COLO668 (cell line): ENCODE data around the gene KCTD1.
A peak's percentile ranks its signal among the peaks of the same experiment; 100 is the strongest.

Experiments used
- DNase-seq: peaks from one replicate; lab custom pipeline; 2025; ENCODE audit not compliant: unreplicated experiment; lab: John Stamatoyannopoulos, UW

KCTD1 gene

GRCh38 chr18:26549263-26550094 is 1.1 kb upstream of the KCTD1 start:
- peak; percentile 82 for DNase-seq

- no peak for DNase-seq
Observed at GRCh38 chr18:26547646-26548414, 523 bp downstream of the KCTD1 start.

- no peak for DNase-seq
Observed at GRCh38 chr18:26546875-26547645, 1.3 kb downstream of the KCTD1 start.

DNA sequence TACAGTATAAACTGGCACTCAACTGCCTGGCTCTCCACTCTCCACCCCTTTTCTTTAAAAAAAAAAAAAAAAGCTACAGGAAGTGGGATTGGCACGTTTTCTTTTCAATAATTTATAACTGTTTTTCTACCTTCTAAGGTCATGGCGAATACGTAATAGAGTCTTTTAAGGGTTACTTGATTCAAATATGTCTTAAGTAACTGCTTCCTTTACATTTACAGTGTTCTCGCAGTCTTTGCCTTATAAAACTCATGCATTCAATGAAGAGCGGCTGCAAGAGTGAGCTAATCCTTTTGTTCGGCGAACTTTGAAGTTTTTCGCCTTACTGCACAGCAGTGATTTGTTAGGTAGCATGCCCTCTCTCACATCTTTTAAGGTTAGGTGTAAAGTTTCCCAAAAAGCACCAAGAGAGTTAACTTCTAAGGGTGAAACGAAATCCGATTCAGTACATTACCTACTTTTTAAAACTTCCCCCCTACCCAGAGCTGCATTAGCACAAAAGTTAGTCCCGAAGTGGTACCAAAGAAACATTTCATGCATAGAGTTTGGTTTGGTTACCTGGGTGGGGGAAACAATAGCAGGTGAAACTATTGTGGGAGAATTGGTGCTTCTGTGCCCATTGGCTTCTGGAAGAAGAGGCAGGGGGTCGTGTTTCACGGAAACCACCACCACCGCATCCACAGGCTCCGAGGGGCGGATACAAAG is 2.0 kb downstream of the KCTD1 start:
- DNase-seq = no peak

- DNase-seq = no peak
Observed at GRCh38 chr18:26545335-26546123, 2.8 kb downstream of the KCTD1 start.

GRCh38 chr18:26544451-26544850 is 3.9 kb downstream of the KCTD1 start:
- no peak for DNase-seq

DNA sequence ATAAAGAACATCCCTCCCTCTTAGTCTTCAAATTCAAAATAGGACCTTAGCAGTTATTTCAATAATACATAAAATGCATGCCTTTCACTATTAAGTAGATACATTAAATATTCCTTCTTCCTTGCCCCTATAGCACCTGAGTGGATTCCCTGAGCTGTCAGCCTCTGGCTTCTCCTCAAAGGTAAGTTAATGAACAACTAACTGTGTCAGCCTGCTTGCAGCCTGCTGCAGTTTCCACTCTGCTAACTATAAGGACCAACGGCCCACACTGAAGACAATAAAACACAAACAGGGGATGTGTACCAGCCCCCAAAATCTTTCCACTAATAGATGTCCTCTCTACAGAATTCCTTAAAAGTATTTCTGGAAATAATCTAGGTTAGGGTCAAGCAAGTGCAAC is 5.0 kb downstream of the KCTD1 start:
- DNase-seq = peak; percentile 39

GRCh38 chr18:26540043-26540628 is 8.2 kb downstream of the KCTD1 start:
- DNase-seq = no peak

DNA sequence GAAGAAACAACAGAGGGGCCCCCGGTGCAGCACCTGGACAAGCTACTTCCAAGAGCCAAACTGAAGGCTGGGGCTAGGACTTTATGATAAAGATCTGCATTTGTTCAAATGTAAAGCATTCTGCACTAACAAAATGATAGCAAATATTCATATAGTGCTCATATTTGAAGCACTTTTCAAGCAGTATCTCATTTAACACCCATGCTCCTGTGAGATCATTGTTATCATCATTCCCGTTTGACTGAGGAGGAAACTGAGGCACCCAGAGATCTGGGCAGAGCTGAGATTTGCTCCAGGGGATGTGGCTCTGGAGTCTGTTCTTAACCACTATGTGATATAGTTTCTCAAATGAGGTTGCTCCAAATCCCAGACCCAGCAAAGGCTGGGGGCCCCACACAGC is 9.8 kb downstream of the KCTD1 start:
- DNase-seq = no peak

GRCh38 chr18:26536664-26537063 is 11.7 kb downstream of the KCTD1 start:
- no peak for DNase-seq

DNA sequence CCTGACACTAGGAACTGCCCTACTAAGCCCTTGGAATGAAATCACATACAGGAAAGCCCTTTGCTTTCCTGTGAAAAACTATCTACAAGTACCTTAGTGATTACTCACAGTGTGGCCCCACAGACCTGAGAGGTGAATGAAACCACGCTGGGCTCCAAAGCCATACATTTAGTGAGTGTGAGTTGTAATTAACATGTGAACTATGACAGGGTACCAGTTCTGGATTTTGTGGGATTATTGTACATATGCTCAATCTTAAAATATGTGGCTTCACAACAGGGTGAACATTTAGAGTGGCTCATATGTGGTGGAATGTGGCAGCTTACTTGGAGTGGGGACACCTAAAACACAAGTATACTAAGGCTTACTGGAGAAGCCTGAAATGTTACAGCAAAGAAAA is 12.3 kb downstream of the KCTD1 start:
- no peak for DNase-seq

- DNase-seq = no peak
Observed at GRCh38 chr18:26535630-26536029, 12.7 kb downstream of the KCTD1 start.

DNA sequence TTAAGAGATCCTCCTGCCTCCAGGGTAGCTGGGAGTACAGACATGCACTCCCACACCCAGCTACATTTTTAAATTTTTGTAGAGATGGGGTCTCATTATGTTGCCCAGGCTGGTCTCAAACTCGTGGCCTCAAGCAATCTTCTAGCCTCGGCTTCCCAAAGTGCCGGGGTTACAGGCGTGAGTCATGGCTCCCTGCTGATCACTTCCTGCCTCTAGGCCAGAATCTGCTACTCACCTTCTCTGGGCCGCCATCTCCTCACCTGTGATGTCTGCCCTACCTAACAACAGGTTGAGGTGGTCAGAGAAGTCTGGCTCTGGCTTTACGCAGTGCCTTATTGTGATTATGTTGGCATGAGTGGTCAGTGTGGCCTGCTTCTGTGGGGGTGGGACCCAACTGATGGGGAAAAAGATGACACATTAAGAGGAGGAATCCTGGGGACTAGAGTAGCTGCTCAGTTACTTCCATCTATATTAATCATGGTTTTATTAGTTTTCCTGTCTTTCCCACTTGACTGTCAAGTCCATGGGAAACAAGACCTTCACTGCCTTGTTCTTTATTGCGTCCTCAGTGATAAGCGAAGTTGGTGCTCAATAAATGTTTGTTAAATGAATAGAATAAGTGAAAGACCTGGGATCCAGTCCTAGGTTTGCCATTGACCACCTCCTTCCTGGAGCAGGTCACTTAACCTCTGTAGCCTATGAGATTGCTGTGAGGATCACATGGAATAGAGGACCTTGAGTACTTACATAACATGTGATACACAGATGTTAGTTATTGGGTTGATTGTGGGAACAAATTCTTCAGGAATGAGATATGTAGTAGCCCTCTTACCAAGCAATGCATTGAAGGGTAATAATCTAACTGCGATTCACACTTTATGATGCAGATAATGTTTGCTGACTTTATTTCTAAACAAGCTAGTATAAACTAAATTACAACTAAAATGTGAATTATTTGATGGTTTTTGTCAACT is 15.7 kb downstream of the KCTD1 start:
- no peak for DNase-seq

DNA sequence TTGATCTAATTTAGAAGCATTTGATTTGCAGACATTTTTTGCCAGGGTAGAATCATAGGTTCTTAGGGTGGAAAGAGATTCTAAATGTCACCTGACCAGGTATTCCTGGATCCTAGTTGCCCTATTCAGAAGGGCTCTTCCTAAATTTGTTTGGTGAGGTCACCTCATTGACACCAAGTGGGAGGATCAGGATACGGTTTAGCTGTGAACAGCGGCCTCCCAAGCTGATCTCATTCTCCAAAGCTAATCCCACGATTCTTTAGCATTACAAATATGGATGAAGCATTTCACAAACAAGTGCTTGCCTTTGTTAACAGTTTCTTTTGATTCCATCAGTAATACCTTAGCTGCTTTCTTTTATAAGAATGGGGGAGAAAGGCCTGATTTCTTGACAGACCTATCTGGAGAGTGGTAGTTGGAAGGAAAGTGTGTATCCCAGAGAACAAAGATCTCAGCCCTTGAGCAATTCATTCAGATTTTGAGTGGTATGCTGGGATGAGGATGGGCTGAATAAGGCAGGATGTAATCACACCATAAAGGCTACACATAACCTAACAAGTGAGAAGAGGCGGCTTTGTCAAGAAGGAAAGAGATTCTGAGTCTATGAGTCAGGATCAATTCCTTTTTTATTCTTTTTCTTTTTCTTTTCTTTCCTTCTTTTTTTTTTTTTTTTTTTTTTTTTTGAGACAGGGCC is 16.6 kb downstream of the KCTD1 start:
- no peak for DNase-seq

DNA sequence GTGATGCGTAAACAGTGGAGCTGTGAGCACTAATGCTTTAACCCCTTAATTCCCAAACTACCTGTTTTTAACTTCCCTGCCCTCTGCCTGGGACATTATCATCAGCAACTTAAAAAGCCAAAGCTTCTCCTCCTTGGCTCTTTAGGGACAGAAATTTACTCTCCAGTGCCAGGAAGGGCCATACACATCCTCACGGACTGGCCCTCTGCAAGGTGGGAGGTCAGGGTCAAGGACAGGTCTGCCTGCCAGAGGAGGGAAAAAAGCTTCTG is 21.5 kb downstream of the KCTD1 start:
- DNase-seq = no peak

- DNase-seq = no peak
Observed at GRCh38 chr18:26526128-26526965, 22.0 kb downstream of the KCTD1 start.
